ENCODE data around the gene MAPK10. TPM values are rescaled to one million over a fixed set of nuclear protein-coding genes. Genes with fewer than 3 reads are reported as not detected.
"Not testable (repeated sequence)": the region's sequence is repeated elsewhere in the genome, so short reads cannot be mapped to it uniquely, and the experiment has no call there.

The MAPK10 gene
- total RNA-seq, 2 donors from 2014 or later: 13.6 to 30.5 TPM

- intact Hi-C loops (cut with DNase I): no loop called here
- DNase-seq (ENCODE audit: low spot score): no peak
These were observed 5.5 kb downstream of the MAPK10 start for GRCh38 chr4:86354390-86354789.

GRCh38 chr4:86346320-86346719 lies 13.5 kb downstream of the MAPK10 start:
- DNase-seq (ENCODE audit: low spot score): no peak
- intact Hi-C loops (cut with DNase I): no loop called here

- intact Hi-C loops (cut with DNase I): no loop called here
- no peak for DNase-seq (ENCODE audit: low spot score)
These were observed 15.7 kb downstream of the MAPK10 start for GRCh38 chr4:86344127-86344526.

DNA sequence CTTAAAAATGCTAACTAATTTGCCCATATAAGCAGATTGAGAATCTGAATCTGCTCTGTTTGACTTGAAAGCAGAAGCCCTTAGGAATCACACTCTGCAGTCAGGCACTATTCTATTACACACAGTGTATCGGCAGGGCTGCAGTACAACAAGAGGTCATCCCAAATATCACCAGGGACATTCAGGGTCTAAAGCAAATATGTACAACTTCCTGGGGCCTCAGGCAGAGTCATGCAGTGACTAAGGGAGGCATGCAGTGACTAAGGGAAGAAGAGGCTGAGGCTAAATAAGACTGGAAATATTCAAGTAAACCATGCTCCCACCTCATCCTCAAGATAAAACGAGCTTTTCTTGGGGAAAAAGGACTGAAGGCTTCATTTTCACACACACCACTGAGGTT lies 20.9 kb downstream of the MAPK10 start:
- no peak for DNase-seq (ENCODE audit: low spot score)

GRCh38 chr4:86338521-86338920 lies 21.3 kb downstream of the MAPK10 start:
- DNase-seq (ENCODE audit: low spot score): no peak
- intact Hi-C loops (cut with DNase I): no loop called here

More for the DNA sequence above, 20.9 kb downstream of the MAPK10 start:
- intact Hi-C loops (cut with DNase I): no loop called here

- DNase-seq (ENCODE audit: low spot score): no peak
- intact Hi-C loops (cut with DNase I): no loop called here
These were observed 25.7 kb downstream of the MAPK10 start for GRCh38 chr4:86334020-86334750.

GRCh38 chr4:86333236-86333635 lies 26.6 kb downstream of the MAPK10 start:
- intact Hi-C loops (cut with DNase I): no loop called here
- no peak for DNase-seq (ENCODE audit: low spot score)

GRCh38 chr4:86330961-86331742 lies 28.7 kb downstream of the MAPK10 start:
- DNase-seq (ENCODE audit: low spot score): no peak
- intact Hi-C loops (cut with DNase I): no loop called here

- intact Hi-C loops (cut with DNase I): not testable (repeated sequence)
These were observed 29.4 kb downstream of the MAPK10 start for GRCh38 chr4:86330411-86330810.

GRCh38 chr4:86329431-86329830 lies 30.4 kb downstream of the MAPK10 start:
- intact Hi-C loops (cut with DNase I): no loop called here
- DNase-seq (ENCODE audit: low spot score): no peak

More at GRCh38 chr4:86330411-86330810, 29.4 kb downstream of the MAPK10 start:
- DNase-seq (ENCODE audit: low spot score): not testable (repeated sequence)

DNA sequence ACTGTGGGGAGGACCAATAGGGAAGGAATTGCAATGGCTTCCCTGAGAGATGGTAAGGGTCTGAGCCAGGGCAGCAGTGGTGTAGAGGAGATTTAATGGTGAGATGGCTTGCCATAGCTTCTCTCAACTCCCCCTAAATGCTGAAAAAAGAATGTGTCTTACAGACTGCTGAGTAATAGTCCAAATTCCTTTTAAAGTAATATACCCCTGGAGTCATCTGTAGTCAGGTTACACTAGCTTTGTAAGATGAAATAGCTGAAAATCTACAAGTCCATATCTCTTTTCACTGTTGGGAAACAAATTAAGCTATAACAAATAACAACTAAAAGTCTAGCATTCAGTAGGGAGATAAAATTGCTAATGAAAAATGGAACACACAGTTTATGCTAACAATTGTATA lies 33.5 kb downstream of the MAPK10 start:
- DNase-seq (ENCODE audit: low spot score): no peak
- intact Hi-C loops (cut with DNase I): no loop called here

DNA sequence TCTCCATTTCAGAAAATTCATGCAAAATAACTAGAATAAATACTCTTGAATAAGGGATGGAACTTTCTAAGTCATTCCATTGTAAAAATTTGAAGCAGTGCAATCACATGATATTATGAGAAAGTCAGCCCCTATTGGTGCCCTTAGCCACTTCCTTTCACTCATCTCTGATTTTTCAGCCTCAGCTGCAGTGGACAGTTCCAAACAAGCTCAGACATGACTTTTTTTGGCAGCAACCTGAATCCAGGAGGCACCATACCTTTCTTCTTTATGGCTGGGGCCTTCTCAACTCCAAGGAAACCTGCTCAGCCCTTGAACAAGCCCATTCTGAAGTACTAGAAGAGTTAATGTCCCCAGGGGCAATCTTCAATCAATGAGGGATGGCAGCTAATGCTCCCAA lies 40.5 kb downstream of the MAPK10 start:
- DNase-seq (ENCODE audit: low spot score): no peak
- intact Hi-C loops (cut with DNase I): no loop called here

- intact Hi-C loops (cut with DNase I): no loop called here
- DNase-seq (ENCODE audit: low spot score): no peak
These were observed 44.3 kb downstream of the MAPK10 start for GRCh38 chr4:86315579-86315978.

- intact Hi-C loops (cut with DNase I): no loop called here
- DNase-seq (ENCODE audit: low spot score): no peak
These were observed 46.2 kb downstream of the MAPK10 start for GRCh38 chr4:86313656-86314055.

GRCh38 chr4:86307432-86307831 lies 52.4 kb downstream of the MAPK10 start:
- DNase-seq (ENCODE audit: low spot score): no peak
- intact Hi-C loops (cut with DNase I): no loop called here

DNA sequence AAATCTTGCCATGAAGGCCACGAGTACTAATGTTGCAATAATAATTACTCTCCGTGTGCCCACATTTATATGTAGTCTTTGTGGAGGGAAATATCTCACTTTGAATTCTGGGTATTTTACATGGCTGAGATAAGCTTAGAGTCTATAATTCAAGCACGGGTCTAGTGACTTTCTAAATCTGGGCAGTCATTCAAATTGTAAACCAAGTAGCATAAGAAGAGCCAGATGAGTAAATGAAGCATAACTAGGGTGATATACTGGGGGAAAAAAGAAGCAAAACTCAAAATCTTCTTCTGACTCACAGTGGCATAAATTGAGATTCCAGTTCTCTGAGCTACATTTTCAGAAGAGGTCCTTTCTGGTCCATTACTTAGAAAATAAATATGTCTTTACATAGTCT lies 53.0 kb downstream of the MAPK10 start:
- no peak for DNase-seq (ENCODE audit: low spot score)
- intact Hi-C loops (cut with DNase I): no loop called here

DNA sequence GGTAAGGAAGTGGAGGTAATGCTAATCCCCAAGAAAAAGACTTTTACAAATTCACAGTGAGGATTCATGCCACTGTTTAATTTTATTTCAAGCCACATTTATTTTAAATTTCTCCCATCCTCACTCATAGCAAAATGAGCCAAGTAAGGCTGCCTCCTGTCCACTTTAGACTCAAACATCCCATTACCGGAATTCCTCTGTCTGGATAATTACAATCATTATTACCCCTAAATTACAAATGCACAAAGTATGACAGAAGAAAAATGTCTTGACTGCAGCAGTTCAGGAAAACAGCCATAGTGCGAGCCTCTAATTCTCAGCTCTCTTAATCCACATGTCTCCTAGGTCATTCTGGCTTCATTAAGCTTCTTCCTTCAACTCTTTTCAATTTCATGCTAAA lies 57.0 kb downstream of the MAPK10 start:
- intact Hi-C loops (cut with DNase I): no loop called here
- no peak for DNase-seq (ENCODE audit: low spot score)

DNA sequence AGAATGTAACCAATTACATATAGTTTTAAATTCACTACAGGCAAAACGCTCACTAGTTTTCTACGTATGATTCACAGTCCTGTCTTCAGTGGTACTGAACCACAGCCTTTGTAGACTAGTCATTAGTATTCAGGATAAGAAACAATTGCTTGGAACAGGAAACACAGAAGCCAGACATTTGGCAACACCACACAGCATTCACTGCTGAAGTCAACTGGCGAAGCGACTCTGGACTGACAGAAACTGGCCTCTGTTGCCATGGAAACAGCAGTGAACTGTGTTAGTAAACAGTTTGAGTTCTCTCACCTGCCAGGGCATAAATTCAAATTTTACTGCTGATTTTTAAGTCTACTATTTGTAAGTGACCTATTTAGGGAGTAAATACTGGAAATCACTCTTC lies 57.6 kb downstream of the MAPK10 start:
- no peak for DNase-seq (ENCODE audit: low spot score)

GRCh38 chr4:86300516-86300915 lies 59.3 kb downstream of the MAPK10 start:
- DNase-seq (ENCODE audit: low spot score): no peak
- intact Hi-C loops (cut with DNase I): no loop called here

More for the DNA sequence above, 57.6 kb downstream of the MAPK10 start:
- intact Hi-C loops (cut with DNase I): no loop called here

- intact Hi-C loops (cut with DNase I): no loop called here
- DNase-seq (ENCODE audit: low spot score): no peak
These were observed 63.0 kb downstream of the MAPK10 start for GRCh38 chr4:86296865-86297264.

DNA sequence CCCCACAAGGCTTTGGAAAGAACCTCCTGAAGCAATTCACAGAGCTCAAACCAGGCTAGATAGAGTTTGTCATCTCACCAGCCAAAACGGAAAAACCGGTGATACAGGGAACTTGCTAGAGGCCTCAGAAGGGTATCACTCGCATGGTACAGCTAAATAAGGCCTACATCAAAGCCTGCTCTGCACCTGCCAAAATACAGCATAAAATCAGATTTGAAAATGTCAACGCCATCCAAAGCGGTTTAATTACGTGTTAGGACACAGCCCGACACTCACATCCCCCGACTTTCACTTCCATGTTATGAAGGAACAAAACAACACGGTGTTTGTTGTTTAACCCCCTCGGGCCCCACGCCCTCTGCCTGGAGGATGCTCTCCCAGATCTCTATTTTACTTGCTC lies 65.0 kb downstream of the MAPK10 start:
- DNase-seq (ENCODE audit: low spot score): no peak
- intact Hi-C loops (cut with DNase I): no loop called here

Measured in posterior vena cava (tissue), 2 donors.